KOPT-K1 (cell line): ENCODE measurements around the gene GMFB.
"Not testable (repeated sequence)": the region's sequence is repeated elsewhere in the genome, so short reads cannot be mapped to it uniquely, and the experiment has no call there.

ENCODE experiments used
- H3K27ac ChIP-seq: fragments of 200-600 bp; sonication (generic); 2 replicates; pipeline ENCODE4 v1.5.1; 2016; ENCODE audit warnings: antibody characterized with exemption, mild to moderate bottlenecking, low read depth, low read length; ENCODE audit not compliant: poor library complexity, severe bottlenecking
- H3K36me3 ChIP-seq: fragments of 200-600 bp; sonication (generic); 2 replicates; pipeline ENCODE4 v1.5.1; 2017; ENCODE audit warnings: antibody characterized with exemption, mild to moderate bottlenecking, low read length, moderate library complexity; ENCODE audit not compliant: insufficient read depth
- H3K9me3 ChIP-seq: fragments of 200-600 bp; sonication (generic); 2 replicates; pipeline ENCODE4 v1.5.1; 2017; ENCODE audit warnings: antibody characterized with exemption, low read length, mild to moderate bottlenecking; ENCODE audit not compliant: insufficient read depth, poor library complexity, severe bottlenecking

GMFB gene

GRCh38 chr14:54457609-54457996 lies 31.2 kb downstream of the GMFB start:
- peaks cover 14% of the 10 kb centered on the region for H3K9me3 ChIP-seq
- H3K27ac ChIP-seq, result no peak overlapping the region
- H3K36me3 ChIP-seq, result no peaks in the 10 kb centered on the region

DNA sequence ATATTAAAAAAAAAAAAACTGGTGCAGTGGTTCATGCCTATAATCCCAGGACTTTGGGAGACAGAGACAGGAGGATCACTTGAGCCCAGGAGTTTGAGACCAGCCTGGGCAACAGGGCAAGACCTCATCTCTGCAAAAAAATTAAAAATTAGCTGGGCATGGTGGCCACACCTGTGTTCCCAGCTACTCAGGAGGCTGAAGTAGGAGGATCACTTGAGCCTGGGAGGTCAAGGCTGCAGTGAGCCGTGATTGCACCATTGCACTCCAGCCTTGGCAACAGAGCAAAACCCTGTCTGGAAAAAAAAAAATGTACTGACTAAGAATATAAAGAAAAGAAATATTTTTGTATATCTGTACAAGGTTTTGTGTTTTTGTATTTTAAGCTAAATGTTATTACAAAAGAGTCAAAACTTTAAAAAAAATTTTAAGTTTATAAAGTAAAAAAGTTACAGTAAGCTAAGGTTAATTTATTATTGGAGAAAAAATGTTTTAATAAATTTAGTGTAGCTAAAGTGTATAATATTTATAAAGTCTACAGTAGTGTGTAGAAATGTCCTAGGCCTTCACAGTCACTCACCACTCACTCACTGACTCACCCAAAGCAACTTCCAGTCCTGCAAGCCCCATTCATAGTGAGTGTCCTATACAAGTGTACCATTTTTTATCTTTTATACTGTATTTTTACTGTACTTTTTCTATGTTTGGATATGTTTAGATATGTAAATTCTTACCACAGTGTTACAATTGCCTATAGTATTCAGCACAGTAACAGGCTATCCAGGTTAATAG lies 31.8 kb downstream of the GMFB start:
- not testable (repeated sequence) for H3K27ac ChIP-seq, H3K36me3 ChIP-seq
- H3K9me3 ChIP-seq, result peaks cover 14% of the 10 kb centered on the region

DNA sequence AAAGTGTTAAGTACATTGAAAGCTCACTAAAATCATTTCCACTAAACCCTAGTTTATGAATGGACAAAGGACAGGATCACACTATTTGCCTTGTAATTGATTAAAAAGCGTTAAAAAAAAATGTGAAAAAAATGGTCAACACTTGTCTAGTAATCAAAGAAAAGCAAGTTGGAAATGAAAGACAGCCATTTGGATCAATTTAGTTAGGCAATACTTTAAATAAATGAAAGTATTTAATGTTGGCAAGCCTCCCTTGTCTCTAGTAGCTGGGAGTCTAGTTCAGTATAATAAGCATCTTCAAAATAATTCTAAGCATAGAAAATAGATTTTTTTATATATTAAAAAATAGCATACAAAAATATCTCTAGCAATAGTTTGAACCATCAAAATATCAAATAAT lies 33.4 kb downstream of the GMFB start:
- Histone ChIP-seq H3K27ac (no peak overlapping the region), H3K36me3 (no peaks in the 10 kb centered on the region), H3K9me3 (peaks cover 14% of the 10 kb centered on the region)

- not testable (repeated sequence) for H3K27ac ChIP-seq, H3K9me3 ChIP-seq, H3K36me3 ChIP-seq
These were observed 34.8 kb downstream of the GMFB start for GRCh38 chr14:54453990-54454389.

DNA sequence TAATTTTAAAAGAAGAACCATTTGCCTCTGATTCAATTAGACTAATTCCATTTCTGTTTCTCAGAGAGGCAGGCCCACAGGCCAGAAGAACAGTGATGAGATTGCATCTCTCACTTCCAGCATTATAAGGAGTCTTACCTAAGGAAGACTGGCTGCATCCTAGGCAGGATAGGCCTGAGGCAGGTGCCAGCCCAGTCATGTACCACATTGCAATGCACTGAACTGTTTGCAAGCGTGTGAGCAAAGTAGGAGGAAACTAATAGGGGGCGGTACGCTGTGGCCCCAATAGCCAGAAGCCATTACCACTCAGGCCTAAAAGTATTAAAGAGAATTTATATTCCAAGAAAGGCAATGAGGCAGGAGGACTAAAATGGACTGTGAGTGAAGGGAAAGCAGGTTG lies 35.5 kb downstream of the GMFB start:
- no peaks in the 10 kb centered on the region for H3K36me3 ChIP-seq
- H3K9me3 ChIP-seq, result no peaks in the 10 kb centered on the region
- no peak overlapping the region for H3K27ac ChIP-seq

DNA sequence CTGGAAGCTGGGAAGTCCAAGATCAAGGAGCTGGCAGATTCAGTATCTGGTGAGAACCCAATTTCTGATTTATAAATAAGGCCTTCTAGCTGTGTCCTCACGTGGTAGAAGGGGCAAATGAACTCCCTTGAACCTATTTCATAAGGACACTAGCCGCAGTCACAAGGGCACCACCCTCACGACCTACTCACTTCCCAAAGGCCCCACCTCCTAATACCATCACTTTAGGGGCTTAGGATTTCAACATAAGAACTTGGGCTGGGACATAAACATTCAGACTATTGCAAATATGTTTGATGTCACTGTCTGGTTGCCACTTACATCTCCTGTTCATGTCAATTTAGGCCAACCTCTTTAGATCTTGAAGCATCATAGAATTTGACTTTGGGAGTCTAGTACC lies 36.8 kb downstream of the GMFB start:
- no peaks in the 10 kb centered on the region for H3K36me3 ChIP-seq
- H3K27ac ChIP-seq, result no peak overlapping the region
- no peaks in the 10 kb centered on the region for H3K9me3 ChIP-seq

GRCh38 chr14:54451121-54451601 lies 37.6 kb downstream of the GMFB start:
- no peak overlapping the region for H3K27ac ChIP-seq
- H3K36me3 ChIP-seq, result no peaks in the 10 kb centered on the region
- no peaks in the 10 kb centered on the region for H3K9me3 ChIP-seq

DNA sequence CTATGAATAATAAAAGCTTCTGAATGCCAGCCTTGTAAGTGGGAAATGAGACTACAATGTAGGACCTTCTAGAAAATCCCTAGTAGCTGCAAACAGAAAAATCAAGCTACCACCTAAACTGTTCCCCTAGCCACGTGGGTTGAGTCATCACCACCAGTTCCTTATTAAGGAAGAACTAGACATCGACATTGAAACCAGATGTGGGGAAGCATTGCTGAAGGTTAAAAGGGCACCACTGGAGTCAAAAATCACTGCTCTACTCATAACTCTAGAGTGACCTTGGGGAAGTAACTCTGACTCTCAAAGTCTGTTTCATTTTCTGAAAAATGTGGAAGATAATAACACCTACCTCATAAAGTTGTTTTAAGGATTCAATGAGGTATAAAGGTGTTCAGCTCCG lies 38.2 kb downstream of the GMFB start:
- Histone ChIP-seq H3K9me3 (no peaks in the 10 kb centered on the region), H3K27ac (no peak overlapping the region), H3K36me3 (no peaks in the 10 kb centered on the region)

DNA sequence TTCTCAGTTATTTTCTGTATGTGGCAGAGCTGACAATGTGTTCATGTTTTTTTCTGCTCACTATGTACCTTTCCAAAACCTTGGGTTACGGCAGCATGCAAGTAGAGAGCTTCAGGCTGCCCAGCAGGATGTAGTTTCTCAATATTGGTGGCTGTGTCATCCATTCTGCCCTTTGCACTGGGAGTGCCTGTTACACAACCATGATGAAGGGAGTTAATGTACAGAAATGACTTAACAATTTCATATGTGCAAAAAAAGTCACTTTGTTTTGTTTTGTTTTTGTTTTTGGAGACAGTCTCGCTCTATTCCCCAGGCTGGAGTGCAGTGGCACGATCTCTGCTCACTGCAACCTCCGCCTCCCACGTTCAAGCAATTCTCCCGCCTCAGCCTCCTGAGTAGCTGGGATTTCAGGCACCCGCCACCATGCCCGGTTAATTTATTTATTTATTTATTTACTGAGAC lies 41.5 kb downstream of the GMFB start:
- no peak overlapping the region for H3K27ac ChIP-seq
- no peaks in the 10 kb centered on the region for H3K9me3 ChIP-seq
- no peaks in the 10 kb centered on the region for H3K36me3 ChIP-seq

- Histone ChIP-seq H3K27ac (no peak overlapping the region), H3K9me3 (no peaks in the 10 kb centered on the region), H3K36me3 (no peaks in the 10 kb centered on the region)
These were observed 42.6 kb downstream of the GMFB start for GRCh38 chr14:54446161-54446693.

DNA sequence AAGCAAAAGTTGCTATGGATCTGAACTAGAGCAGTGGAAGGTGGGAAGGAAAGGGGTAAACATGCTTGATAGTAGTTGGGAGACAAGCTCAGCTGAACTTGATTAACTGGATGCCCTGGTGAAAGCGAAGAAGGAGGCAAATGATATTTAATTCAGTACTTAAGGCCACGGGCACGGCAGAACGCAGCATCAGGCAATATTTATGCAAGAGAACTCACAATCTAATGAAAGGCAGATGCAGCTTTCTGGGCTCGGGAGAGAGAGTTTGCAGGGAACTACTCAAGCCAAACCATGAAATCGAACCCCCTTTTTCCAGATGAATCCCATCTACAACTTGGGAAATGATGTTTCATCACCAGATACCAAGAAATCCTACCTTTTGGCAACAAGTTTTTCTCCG lies 44.1 kb downstream of the GMFB start:
- H3K27ac ChIP-seq, result no peak overlapping the region
- H3K36me3 ChIP-seq, result no peaks in the 10 kb centered on the region
- H3K9me3 ChIP-seq, result no peaks in the 10 kb centered on the region

DNA sequence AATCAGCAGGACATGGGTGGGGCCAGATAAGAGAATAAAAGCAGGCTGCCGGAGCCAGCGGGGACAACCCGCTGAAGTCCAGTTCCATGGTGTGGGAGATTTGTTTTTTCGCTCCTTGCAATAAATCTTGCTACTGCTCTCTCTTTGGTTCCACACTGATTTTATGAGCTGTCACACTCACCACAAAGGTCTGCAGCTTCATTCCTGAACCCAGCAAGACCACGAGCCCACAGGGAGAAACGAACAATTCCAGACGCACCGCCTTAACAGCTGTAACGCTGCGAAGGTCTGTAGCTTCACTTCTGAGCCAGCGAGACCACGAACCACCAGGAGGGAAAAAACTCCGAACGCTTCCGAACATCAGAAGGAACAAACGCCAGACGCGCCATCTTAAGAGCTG lies 44.8 kb downstream of the GMFB start:
- Histone ChIP-seq H3K36me3 (no peaks in the 10 kb centered on the region), H3K9me3 (no peaks in the 10 kb centered on the region), H3K27ac (no peak overlapping the region)

GRCh38 chr14:54442961-54443360 lies 45.8 kb downstream of the GMFB start:
- H3K36me3 ChIP-seq, H3K27ac ChIP-seq, H3K9me3 ChIP-seq: not testable (repeated sequence)

- Histone ChIP-seq H3K9me3 (no peaks in the 10 kb centered on the region), H3K36me3 (peaks cover 14% of the 10 kb centered on the region), H3K27ac (peak within 1 kb of the TSS; percentile 83)
These were observed 47.6 kb downstream of the GMFB start, which contains the start of gene CNIH1 for GRCh38 chr14:54440873-54441868. Gene CNIH1 (minus strand): TSS chr14:54441374. CDS start chr14:54441327, 47 bp downstream.

DNA sequence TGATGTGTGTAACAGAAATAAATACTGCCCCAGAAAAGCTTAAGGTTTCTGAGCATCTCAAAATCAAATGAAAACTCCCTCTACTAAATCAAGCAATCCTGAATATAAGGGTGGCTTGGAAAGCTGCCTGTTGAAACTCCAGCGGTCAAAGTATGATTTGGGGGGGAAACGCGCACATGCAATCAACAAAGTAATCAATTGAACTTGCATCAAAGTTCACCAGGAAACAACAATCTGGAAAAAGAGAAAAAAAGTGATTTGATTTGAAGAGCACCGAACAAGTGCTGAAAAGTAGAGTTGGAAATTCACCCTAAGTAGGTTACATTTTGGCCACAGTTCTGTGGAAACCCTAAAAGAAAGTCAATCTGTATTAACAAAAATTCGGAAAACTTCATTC lies 48.3 kb downstream of the GMFB start:
- peak overlapping the region; percentile 83 for H3K27ac ChIP-seq
- H3K36me3 ChIP-seq, result peaks cover 21% of the 10 kb centered on the region
- H3K9me3 ChIP-seq, result no peaks in the 10 kb centered on the region
